Measurements from ENCODE around the gene KCNMA1.
"Not testable (repeated sequence)": the region's sequence is repeated elsewhere in the genome, so short reads cannot be mapped to it uniquely, and the experiment has no call there.

Gene KCNMA1

GRCh38 chr10:77357185-77357584, 280.4 kb downstream of the KCNMA1 start:
- DNase-seq (ENCODE audit: insufficient read length, low spot score) (no peak), FAIRE-seq (no peak)

GRCh38 chr10:77355844-77356243, 281.8 kb downstream of the KCNMA1 start:
- no peak for FAIRE-seq
- no peak for DNase-seq (ENCODE audit: insufficient read length, low spot score)

- no peak for FAIRE-seq
- DNase-seq (ENCODE audit: insufficient read length, low spot score) = no peak
These were observed 286.2 kb downstream of the KCNMA1 start for GRCh38 chr10:77351386-77351785.

GRCh38 chr10:77350711-77351119, 286.9 kb downstream of the KCNMA1 start:
- no peak for DNase-seq (ENCODE audit: insufficient read length, low spot score)

GRCh38 chr10:77350134-77350533, 287.5 kb downstream of the KCNMA1 start:
- DNase-seq (ENCODE audit: insufficient read length, low spot score) = no peak
- no peak for FAIRE-seq

More at GRCh38 chr10:77350711-77351119, 286.9 kb downstream of the KCNMA1 start:
- FAIRE-seq = no peak

GRCh38 chr10:77349226-77349625, 288.4 kb downstream of the KCNMA1 start:
- DNase-seq (ENCODE audit: insufficient read length, low spot score) (no peak), FAIRE-seq (no peak)

GRCh38 chr10:77348751-77349150, 288.9 kb downstream of the KCNMA1 start:
- no peak for FAIRE-seq
- no peak for DNase-seq (ENCODE audit: insufficient read length, low spot score)

GRCh38 chr10:77348082-77348481, 289.5 kb downstream of the KCNMA1 start:
- no peak for FAIRE-seq
- DNase-seq (ENCODE audit: insufficient read length, low spot score) = no peak

GRCh38 chr10:77347052-77347451, 290.6 kb downstream of the KCNMA1 start:
- FAIRE-seq = no peak
- DNase-seq (ENCODE audit: insufficient read length, low spot score) = no peak

- DNase-seq (ENCODE audit: insufficient read length, low spot score) = no peak
- FAIRE-seq = no peak
These were observed 296.6 kb downstream of the KCNMA1 start for GRCh38 chr10:77341055-77341454.

GRCh38 chr10:77339872-77340271, 297.7 kb downstream of the KCNMA1 start:
- FAIRE-seq = not testable (repeated sequence)

GRCh38 chr10:77339166-77339565, 298.4 kb downstream of the KCNMA1 start:
- DNase-seq (ENCODE audit: insufficient read length, low spot score) (no peak), FAIRE-seq (no peak)

More at GRCh38 chr10:77339872-77340271, 297.7 kb downstream of the KCNMA1 start:
- not testable (repeated sequence) for DNase-seq (ENCODE audit: insufficient read length, low spot score)

- FAIRE-seq = no peak
- DNase-seq (ENCODE audit: insufficient read length, low spot score) = no peak
These were observed 299.5 kb downstream of the KCNMA1 start for GRCh38 chr10:77338143-77338542.

GRCh38 chr10:77334501-77334900, 303.1 kb downstream of the KCNMA1 start:
- no peak for FAIRE-seq
- no peak for DNase-seq (ENCODE audit: insufficient read length, low spot score)

- no peak for FAIRE-seq
- no peak for DNase-seq (ENCODE audit: insufficient read length, low spot score)
These were observed 303.8 kb downstream of the KCNMA1 start for GRCh38 chr10:77333610-77334340.

- DNase-seq (ENCODE audit: insufficient read length, low spot score) (no peak), FAIRE-seq (no peak)
These were observed 305.4 kb downstream of the KCNMA1 start for GRCh38 chr10:77332256-77332655.

GRCh38 chr10:77328272-77328816, 309.3 kb downstream of the KCNMA1 start:
- FAIRE-seq = no peak
- DNase-seq (ENCODE audit: insufficient read length, low spot score) = no peak

GRCh38 chr10:77325233-77325537, 312.4 kb downstream of the KCNMA1 start:
- FAIRE-seq (no peak), DNase-seq (ENCODE audit: insufficient read length, low spot score) (no peak)

GRCh38 chr10:77321838-77322237, 315.8 kb downstream of the KCNMA1 start:
- FAIRE-seq (no peak), DNase-seq (ENCODE audit: insufficient read length, low spot score) (no peak)

- DNase-seq (ENCODE audit: insufficient read length, low spot score) (no peak), FAIRE-seq (no peak)
These were observed 316.6 kb downstream of the KCNMA1 start for GRCh38 chr10:77320971-77321471.

- no peak for DNase-seq (ENCODE audit: insufficient read length, low spot score)
- FAIRE-seq = no peak
These were observed 318.1 kb downstream of the KCNMA1 start for GRCh38 chr10:77319557-77319956.

GRCh38 chr10:77318739-77319138, 318.9 kb downstream of the KCNMA1 start:
- no peak for DNase-seq (ENCODE audit: insufficient read length, low spot score)
- FAIRE-seq = no peak

All from GM19239 (cell line).